Measurements from ENCODE around the gene DNAH7.
"Not testable (repeated sequence)": the region's sequence is repeated elsewhere in the genome, so short reads cannot be mapped to it uniquely, and the experiment has no call there.

Gene DNAH7

DNA sequence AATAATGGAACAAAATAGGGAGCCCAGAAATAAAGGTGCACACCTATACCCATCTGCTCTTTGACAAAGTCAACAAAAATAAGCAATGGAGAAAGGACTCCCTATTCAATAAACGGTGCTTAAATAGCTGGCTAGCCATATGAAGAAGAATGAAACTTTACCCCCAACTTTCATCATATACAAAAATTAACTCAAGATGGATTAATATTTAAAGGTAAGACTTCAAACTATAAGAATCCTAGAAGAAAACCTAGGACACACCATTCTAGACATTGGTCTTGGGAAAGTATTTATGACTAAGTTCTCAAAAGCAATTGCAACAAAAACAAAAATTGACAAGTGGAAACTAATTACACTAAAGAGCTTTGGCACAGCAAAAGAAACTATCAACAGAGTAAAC is 139.1 kb downstream of the DNAH7 start:
- no peak overlapping the region for H3K9ac ChIP-seq (ENCODE audit: low read length in 5 of 5)
- no peaks in the 10 kb centered on the region for H3K9me3 ChIP-seq (ENCODE audit: control insufficient read depth in 5 of 5, low read length in 5 of 5)
- no peak overlapping the region for H3K4me3 ChIP-seq (ENCODE audit: low read depth in 1 of 5, low read length in 5 of 5)
- no peaks in the 10 kb centered on the region for H3K36me3 ChIP-seq (ENCODE audit: control insufficient read depth in 5 of 5, insufficient read depth in 5 of 5, low read length in 5 of 5)
- H3K27me3 ChIP-seq (ENCODE audit: control insufficient read depth in 5 of 5, insufficient read depth in 4 of 5, low read length in 5 of 5) = no peaks in the 10 kb centered on the region
- H3K4me1 ChIP-seq (ENCODE audit: control insufficient read depth in 5 of 5, insufficient read depth in 5 of 5, low read length in 5 of 5) = no peaks in the 10 kb centered on the region
- no peak overlapping the region for H3K27ac ChIP-seq (ENCODE audit: low read depth, low read length)

DNA sequence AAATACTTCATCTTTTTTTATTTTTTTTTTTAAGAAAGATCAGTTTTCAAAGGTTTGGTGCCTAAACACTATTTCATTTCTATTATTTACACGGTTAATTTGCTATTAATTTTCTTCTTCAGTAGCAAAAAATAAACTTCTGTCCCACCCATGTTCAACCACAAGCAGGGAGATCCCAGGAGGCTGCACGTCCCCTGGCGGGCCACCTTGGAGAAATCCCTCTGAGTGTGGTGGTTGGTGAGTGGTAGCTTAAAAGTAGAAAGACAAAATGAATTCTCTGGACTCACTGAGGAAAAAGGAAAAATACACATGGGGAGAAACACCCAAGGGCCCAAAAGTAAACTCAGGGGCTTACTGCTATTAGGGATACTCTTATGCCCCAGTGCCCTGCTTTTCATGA is 143.5 kb downstream of the DNAH7 start:
- no peak overlapping the region for H3K9ac ChIP-seq (ENCODE audit: low read length in 5 of 5)

DNA sequence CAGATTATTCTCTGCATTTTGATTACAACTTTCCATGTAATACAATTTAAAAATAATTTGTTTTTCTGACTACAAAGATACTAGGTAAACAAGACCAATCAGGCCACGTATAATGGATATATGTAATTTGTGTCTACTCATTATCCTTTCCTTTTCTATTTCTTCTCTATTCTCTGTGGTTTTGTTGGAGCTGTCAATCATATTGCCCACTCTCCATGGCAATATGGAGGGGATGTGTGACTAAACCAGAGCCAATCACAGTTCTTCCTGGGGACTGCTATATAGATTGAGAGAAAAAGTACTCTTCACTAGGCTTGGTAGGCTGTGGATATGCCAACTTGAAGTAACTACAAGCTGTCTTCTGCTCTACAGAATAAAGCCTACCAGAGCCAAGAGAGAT is 144.7 kb downstream of the DNAH7 start:
- Histone ChIP-seq H3K4me3 (ENCODE audit: low read depth in 1 of 5, low read length in 5 of 5) (no peak overlapping the region), H3K27ac (ENCODE audit: low read depth, low read length) (no peak overlapping the region)

More for the DNA sequence above, 143.5 kb downstream of the DNAH7 start:
- peaks cover 0 to under 1% (median 0%) of the 10 kb centered on the region in 5 donors for H3K9me3 ChIP-seq (ENCODE audit: control insufficient read depth in 5 of 5, low read length in 5 of 5)
- no peaks in the 10 kb centered on the region for H3K36me3 ChIP-seq (ENCODE audit: control insufficient read depth in 5 of 5, insufficient read depth in 5 of 5, low read length in 5 of 5)
- H3K4me1 ChIP-seq (ENCODE audit: control insufficient read depth in 5 of 5, insufficient read depth in 5 of 5, low read length in 5 of 5) = no peaks in the 10 kb centered on the region
- H3K27me3 ChIP-seq (ENCODE audit: control insufficient read depth in 5 of 5, insufficient read depth in 4 of 5, low read length in 5 of 5) = no peaks in the 10 kb centered on the region
- H3K4me3 ChIP-seq (ENCODE audit: low read depth in 1 of 5, low read length in 5 of 5) = no peak overlapping the region
- no peak overlapping the region for H3K27ac ChIP-seq (ENCODE audit: low read depth, low read length)

DNA sequence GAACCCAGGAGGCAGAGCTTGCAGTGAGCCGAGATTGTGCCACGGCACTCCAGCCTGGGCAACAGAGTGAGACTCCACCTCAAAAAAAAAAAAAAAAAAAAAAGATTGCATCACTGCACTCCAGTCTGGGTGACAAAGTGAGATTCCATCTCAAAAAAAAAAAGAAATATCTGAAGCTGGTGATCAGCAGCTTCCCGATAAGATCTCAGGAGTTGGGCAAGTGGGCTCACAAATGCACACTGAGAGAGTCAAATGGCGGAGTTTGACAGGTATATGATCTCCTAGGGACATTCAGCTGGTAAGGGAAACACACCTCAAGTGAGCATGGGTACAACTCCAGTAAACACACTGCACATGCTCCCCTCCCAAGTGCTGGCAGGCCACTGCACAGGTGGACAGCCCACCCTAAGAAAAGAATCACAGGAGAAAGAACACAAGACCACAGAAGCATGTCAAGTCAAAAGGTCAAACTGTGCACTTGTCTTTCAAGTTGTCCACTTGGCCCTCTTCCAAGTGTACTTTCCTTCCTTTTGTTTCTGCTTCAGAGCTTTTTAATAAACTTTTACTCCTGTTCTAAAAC is 151.5 kb downstream of the DNAH7 start:
- not testable (repeated sequence) for H3K36me3 ChIP-seq (ENCODE audit: control insufficient read depth in 5 of 5, insufficient read depth in 5 of 5, low read length in 5 of 5); H3K27me3 ChIP-seq (ENCODE audit: control insufficient read depth in 5 of 5, insufficient read depth in 4 of 5, low read length in 5 of 5); H3K9me3 ChIP-seq (ENCODE audit: control insufficient read depth in 5 of 5, low read length in 5 of 5); H3K4me3 ChIP-seq (ENCODE audit: low read depth in 1 of 5, low read length in 5 of 5); H3K27ac ChIP-seq (ENCODE audit: low read depth, low read length); H3K4me1 ChIP-seq (ENCODE audit: control insufficient read depth in 5 of 5, insufficient read depth in 5 of 5, low read length in 5 of 5); H3K9ac ChIP-seq (ENCODE audit: low read length in 5 of 5)

More for the DNA sequence above, 144.7 kb downstream of the DNAH7 start:
- H3K9me3 ChIP-seq (ENCODE audit: control insufficient read depth in 5 of 5, low read length in 5 of 5) = peaks cover 0 to 3% (median 0%) of the 10 kb centered on the region in 5 donors
- H3K9ac ChIP-seq (ENCODE audit: low read length in 5 of 5) = no peak overlapping the region
- H3K4me1 ChIP-seq (ENCODE audit: control insufficient read depth in 5 of 5, insufficient read depth in 5 of 5, low read length in 5 of 5) = no peaks in the 10 kb centered on the region
- H3K27me3 ChIP-seq (ENCODE audit: control insufficient read depth in 5 of 5, insufficient read depth in 4 of 5, low read length in 5 of 5) = no peaks in the 10 kb centered on the region
- H3K36me3 ChIP-seq (ENCODE audit: control insufficient read depth in 5 of 5, insufficient read depth in 5 of 5, low read length in 5 of 5) = no peaks in the 10 kb centered on the region

DNA sequence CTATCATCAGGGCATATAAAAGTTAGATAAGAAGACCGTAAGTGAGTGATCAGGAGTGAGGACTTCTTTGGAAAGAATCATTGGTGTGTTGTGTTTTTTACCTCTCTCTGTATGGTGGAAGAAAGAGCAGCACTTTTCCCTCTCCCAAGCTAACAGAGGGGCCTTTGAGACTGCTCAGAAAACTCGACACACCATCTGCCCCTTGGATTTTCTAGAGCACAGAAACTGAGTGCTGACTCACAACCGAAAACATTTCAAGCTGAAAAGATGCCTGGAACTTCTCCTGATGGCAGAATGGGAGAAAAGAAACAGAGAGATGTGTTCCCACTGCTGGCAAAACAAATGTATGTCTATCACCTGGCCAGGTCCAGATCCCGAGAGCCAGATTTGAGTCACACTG is 156.6 kb downstream of the DNAH7 start:
- H3K27ac ChIP-seq (ENCODE audit: low read depth, low read length) = no peak overlapping the region
- no peaks in the 10 kb centered on the region for H3K9me3 ChIP-seq (ENCODE audit: control insufficient read depth in 5 of 5, low read length in 5 of 5)
- no peak overlapping the region for H3K9ac ChIP-seq (ENCODE audit: low read length in 5 of 5)
- no peaks in the 10 kb centered on the region for H3K27me3 ChIP-seq (ENCODE audit: control insufficient read depth in 5 of 5, insufficient read depth in 4 of 5, low read length in 5 of 5)
- no peaks in the 10 kb centered on the region for H3K36me3 ChIP-seq (ENCODE audit: control insufficient read depth in 5 of 5, insufficient read depth in 5 of 5, low read length in 5 of 5)
- no peaks in the 10 kb centered on the region for H3K4me1 ChIP-seq (ENCODE audit: control insufficient read depth in 5 of 5, insufficient read depth in 5 of 5, low read length in 5 of 5)
- H3K4me3 ChIP-seq (ENCODE audit: low read depth in 1 of 5, low read length in 5 of 5) = no peak overlapping the region

DNA sequence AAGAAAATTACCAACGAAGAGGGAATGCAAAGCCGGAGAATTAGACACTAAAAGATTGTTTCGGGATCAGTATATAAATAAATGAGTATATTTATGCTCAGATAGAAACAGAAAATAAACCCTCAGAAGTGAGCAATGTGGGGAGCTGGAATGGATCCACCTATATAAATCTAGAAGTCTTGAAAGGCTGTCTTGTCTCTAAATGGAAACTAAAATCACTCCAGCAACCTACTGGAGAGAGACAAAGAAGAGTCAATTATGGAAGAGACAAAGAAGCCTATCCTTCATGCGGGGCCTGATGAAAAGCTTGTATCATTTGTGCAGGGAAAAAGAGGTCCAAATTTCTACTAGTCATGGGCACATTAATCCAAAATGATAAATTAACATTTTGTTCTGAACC is 158.1 kb downstream of the DNAH7 start:
- H3K36me3 ChIP-seq (ENCODE audit: control insufficient read depth in 5 of 5, insufficient read depth in 5 of 5, low read length in 5 of 5) = no peaks in the 10 kb centered on the region
- H3K9me3 ChIP-seq (ENCODE audit: control insufficient read depth in 5 of 5, low read length in 5 of 5) = no peaks in the 10 kb centered on the region
- no peak overlapping the region for H3K27ac ChIP-seq (ENCODE audit: low read depth, low read length)
- no peak overlapping the region for H3K9ac ChIP-seq (ENCODE audit: low read length in 5 of 5)
- no peak overlapping the region for H3K4me3 ChIP-seq (ENCODE audit: low read depth in 1 of 5, low read length in 5 of 5)
- H3K27me3 ChIP-seq (ENCODE audit: control insufficient read depth in 5 of 5, insufficient read depth in 4 of 5, low read length in 5 of 5) = no peaks in the 10 kb centered on the region
- no peaks in the 10 kb centered on the region for H3K4me1 ChIP-seq (ENCODE audit: control insufficient read depth in 5 of 5, insufficient read depth in 5 of 5, low read length in 5 of 5)

DNA sequence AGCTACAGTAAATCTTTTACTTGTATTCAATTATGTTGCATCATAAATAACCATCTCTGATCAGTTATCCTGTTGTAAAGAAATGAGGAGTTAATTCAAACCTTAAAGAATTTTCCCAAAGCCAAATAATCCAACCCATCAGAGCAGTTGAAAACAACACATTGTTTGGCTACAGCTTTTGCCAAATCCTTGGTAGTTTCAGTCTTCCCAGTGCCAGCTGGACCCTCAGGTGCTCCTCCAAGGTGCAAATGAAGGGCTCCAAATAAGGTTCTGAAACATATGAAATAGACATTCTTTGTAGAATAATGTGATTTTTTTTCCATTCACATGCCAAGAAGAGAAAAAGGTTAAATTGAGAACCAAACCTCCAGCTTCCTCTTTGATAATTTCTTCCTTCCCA is 158.7 kb downstream of the DNAH7 start:
- no peaks in the 10 kb centered on the region for H3K27me3 ChIP-seq (ENCODE audit: control insufficient read depth in 5 of 5, insufficient read depth in 4 of 5, low read length in 5 of 5)
- no peaks in the 10 kb centered on the region for H3K4me1 ChIP-seq (ENCODE audit: control insufficient read depth in 5 of 5, insufficient read depth in 5 of 5, low read length in 5 of 5)
- H3K9me3 ChIP-seq (ENCODE audit: control insufficient read depth in 5 of 5, low read length in 5 of 5) = no peaks in the 10 kb centered on the region
- H3K4me3 ChIP-seq (ENCODE audit: low read depth in 1 of 5, low read length in 5 of 5) = no peak overlapping the region
- no peak overlapping the region for H3K27ac ChIP-seq (ENCODE audit: low read depth, low read length)
- no peaks in the 10 kb centered on the region for H3K36me3 ChIP-seq (ENCODE audit: control insufficient read depth in 5 of 5, insufficient read depth in 5 of 5, low read length in 5 of 5)
- no peak overlapping the region for H3K9ac ChIP-seq (ENCODE audit: low read length in 5 of 5)

DNA sequence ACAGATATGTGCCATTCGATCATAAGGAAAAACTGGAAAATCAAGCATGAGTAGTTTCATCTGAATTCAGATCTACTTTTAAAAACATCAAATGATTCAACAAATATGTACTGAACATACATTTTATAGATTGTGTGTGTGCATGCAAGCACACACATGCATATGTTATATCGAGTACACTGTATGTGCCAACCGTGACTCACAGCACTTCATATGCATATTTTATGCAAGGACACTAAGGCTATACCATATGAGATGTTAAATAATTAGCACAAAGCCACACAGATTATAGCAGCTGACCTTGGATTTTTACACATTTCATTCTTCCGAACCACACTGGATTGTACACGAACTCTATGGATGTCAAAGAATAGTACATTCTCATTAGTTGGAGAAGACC is 161.2 kb downstream of the DNAH7 start:
- no peaks in the 10 kb centered on the region for H3K36me3 ChIP-seq (ENCODE audit: control insufficient read depth in 5 of 5, insufficient read depth in 5 of 5, low read length in 5 of 5)
- no peak overlapping the region for H3K4me3 ChIP-seq (ENCODE audit: low read depth in 1 of 5, low read length in 5 of 5)
- H3K27ac ChIP-seq (ENCODE audit: low read depth, low read length) = no peak overlapping the region
- H3K27me3 ChIP-seq (ENCODE audit: control insufficient read depth in 5 of 5, insufficient read depth in 4 of 5, low read length in 5 of 5) = no peaks in the 10 kb centered on the region
- no peak overlapping the region for H3K9ac ChIP-seq (ENCODE audit: low read length in 5 of 5)
- H3K4me1 ChIP-seq (ENCODE audit: control insufficient read depth in 5 of 5, insufficient read depth in 5 of 5, low read length in 5 of 5) = no peaks in the 10 kb centered on the region
- H3K9me3 ChIP-seq (ENCODE audit: control insufficient read depth in 5 of 5, low read length in 5 of 5) = no peaks in the 10 kb centered on the region

DNA sequence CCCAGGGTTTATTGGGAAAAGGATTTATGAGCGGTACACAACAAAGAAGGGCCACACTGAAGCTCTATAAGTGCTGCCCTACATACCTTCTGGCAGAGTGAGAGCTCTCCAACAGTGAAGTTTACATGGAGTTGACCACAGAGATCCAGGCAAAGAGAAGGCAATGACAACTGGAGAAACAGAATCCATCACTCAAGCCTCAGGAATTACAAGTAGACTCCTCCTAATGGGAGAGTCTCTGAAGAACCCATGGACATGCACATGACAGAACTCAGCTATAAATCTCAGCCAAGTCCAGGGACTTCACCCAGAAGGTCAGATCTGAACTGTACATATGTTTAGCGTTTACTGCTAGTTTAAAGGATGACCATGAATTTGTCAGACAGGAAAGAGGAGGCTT is 164.7 kb downstream of the DNAH7 start:
- Histone ChIP-seq H3K9ac (ENCODE audit: low read length in 5 of 5) (no peak overlapping the region), H3K9me3 (ENCODE audit: control insufficient read depth in 5 of 5, low read length in 5 of 5) (no peaks in the 10 kb centered on the region), H3K4me3 (ENCODE audit: low read depth in 1 of 5, low read length in 5 of 5) (no peak overlapping the region), H3K27me3 (ENCODE audit: control insufficient read depth in 5 of 5, insufficient read depth in 4 of 5, low read length in 5 of 5) (no peaks in the 10 kb centered on the region), H3K27ac (ENCODE audit: low read depth, low read length) (no peak overlapping the region), H3K4me1 (ENCODE audit: control insufficient read depth in 5 of 5, insufficient read depth in 5 of 5, low read length in 5 of 5) (no peaks in the 10 kb centered on the region), H3K36me3 (ENCODE audit: control insufficient read depth in 5 of 5, insufficient read depth in 5 of 5, low read length in 5 of 5) (no peaks in the 10 kb centered on the region)

DNA sequence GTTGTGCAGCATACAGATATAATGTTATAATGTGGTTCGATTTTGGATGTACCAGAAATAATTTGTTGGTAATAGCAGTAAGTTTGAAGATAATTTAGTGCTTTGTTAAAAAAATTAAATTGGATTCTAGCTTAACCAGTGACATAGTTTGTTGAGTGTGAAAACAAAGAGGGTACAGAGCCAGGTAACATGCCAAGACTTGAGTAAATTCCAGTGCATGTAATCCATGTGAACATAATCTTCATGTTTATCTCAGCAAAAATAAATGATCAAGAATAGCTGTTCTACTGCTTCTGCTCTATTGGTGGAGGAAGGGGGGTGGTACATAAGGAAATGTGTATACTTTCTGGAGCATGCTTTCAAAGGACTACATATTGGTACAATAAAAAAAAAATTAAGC is 165.8 kb downstream of the DNAH7 start:
- Histone ChIP-seq H3K27ac (ENCODE audit: low read depth, low read length) (no peak overlapping the region), H3K9me3 (ENCODE audit: control insufficient read depth in 5 of 5, low read length in 5 of 5) (no peaks in the 10 kb centered on the region), H3K27me3 (ENCODE audit: control insufficient read depth in 5 of 5, insufficient read depth in 4 of 5, low read length in 5 of 5) (no peaks in the 10 kb centered on the region), H3K4me3 (ENCODE audit: low read depth in 1 of 5, low read length in 5 of 5) (no peak overlapping the region), H3K4me1 (ENCODE audit: control insufficient read depth in 5 of 5, insufficient read depth in 5 of 5, low read length in 5 of 5) (no peaks in the 10 kb centered on the region), H3K9ac (ENCODE audit: low read length in 5 of 5) (no peak overlapping the region), H3K36me3 (ENCODE audit: control insufficient read depth in 5 of 5, insufficient read depth in 5 of 5, low read length in 5 of 5) (no peaks in the 10 kb centered on the region)

DNA sequence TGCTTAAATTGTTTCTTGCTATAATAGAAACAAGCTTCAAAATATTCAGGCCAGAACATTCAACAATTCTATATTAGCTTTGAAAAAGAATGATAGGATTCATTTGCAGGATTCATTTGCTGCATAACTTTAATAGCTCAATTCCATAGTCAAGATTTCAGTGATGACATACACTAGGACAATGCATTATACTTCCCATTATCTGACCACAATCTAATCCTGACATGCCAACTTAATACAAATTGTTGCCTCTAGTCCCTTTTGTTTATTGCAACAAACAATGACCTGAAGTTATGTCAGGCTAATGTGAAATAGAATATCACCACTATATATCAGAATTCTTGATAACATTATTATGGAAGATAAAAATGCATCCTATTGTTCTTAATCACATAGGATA is 169.4 kb downstream of the DNAH7 start:
- peaks cover 0 to 2% (median 0%) of the 10 kb centered on the region in 5 donors for H3K36me3 ChIP-seq (ENCODE audit: control insufficient read depth in 5 of 5, insufficient read depth in 5 of 5, low read length in 5 of 5)
- no peaks in the 10 kb centered on the region for H3K4me1 ChIP-seq (ENCODE audit: control insufficient read depth in 5 of 5, insufficient read depth in 5 of 5, low read length in 5 of 5)
- no peak overlapping the region for H3K27ac ChIP-seq (ENCODE audit: low read depth, low read length)
- no peaks in the 10 kb centered on the region for H3K27me3 ChIP-seq (ENCODE audit: control insufficient read depth in 5 of 5, insufficient read depth in 4 of 5, low read length in 5 of 5)
- H3K9ac ChIP-seq (ENCODE audit: low read length in 5 of 5) = no peak overlapping the region
- H3K9me3 ChIP-seq (ENCODE audit: control insufficient read depth in 5 of 5, low read length in 5 of 5) = no peaks in the 10 kb centered on the region
- H3K4me3 ChIP-seq (ENCODE audit: low read depth in 1 of 5, low read length in 5 of 5) = no peak overlapping the region

All from subcutaneous abdominal adipose tissue (tissue), 5 donors.